GM23338 (cell line): ENCODE data around the gene PP2D1.

Experiments
- CREB1 ChIP-seq: fragments of 250-450 bp; sonication (Bioruptor Pico); IDR thresholded peaks from 2 replicates; pipeline ENCODE4 v1.5.0; 2020; ENCODE audit warnings: low read depth, mild to moderate bottlenecking, moderate library complexity
- EZH2 ChIP-seq: fragments of 200-600 bp; sonication (generic); IDR thresholded peaks from one replicate; pipeline ENCODE4 v1.8.0; 2017; ENCODE audit warnings: antibody characterized with exemption, mild to moderate bottlenecking, low read depth; ENCODE audit not compliant: unreplicated experiment
- EZH2phosphoT487 ChIP-seq: fragments of 200-600 bp; sonication (generic); IDR thresholded peaks from one replicate; pipeline ENCODE4 v1.8.1; 2018; ENCODE audit warnings: antibody characterized with exemption; ENCODE audit not compliant: unreplicated experiment
- TF ChIP-seq, protein P1 (sequence below), 2 experiments: fragments of 200-600 bp in 1 of 2; sonication (generic) in 1 of 2; conservative IDR thresholded peaks; 2 replicates each; pipeline versions ENCODE4 v1.5.1 to v1.6.1; 2016 to 2017; ENCODE audit warnings: antibody characterized with exemption in 2 of 2, low read depth in 2 of 2, mild to moderate bottlenecking in 2 of 2, moderate library complexity in 1 of 2

DNA sequence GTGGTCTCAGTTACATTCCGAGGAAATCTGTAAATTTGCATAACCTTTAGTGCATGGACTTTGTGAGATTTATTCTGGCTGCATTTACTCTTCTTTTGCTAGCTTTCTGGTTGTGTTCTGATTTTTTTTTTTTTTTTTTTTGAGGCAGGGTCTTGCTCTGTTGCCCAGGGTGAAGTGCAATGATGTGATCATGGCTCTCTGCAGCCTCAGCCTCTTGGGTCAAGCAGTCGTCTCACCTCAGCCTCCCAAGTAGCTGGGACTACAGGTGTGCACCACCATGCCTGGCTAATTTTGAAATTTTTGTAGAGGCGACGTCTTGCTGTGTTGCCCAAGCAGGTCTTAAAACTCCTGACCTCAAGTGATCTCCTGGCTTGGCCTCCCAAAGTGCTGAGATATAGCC is 52.6 kb downstream of the PP2D1 start:
- TF ChIP-seq, protein P1, sequence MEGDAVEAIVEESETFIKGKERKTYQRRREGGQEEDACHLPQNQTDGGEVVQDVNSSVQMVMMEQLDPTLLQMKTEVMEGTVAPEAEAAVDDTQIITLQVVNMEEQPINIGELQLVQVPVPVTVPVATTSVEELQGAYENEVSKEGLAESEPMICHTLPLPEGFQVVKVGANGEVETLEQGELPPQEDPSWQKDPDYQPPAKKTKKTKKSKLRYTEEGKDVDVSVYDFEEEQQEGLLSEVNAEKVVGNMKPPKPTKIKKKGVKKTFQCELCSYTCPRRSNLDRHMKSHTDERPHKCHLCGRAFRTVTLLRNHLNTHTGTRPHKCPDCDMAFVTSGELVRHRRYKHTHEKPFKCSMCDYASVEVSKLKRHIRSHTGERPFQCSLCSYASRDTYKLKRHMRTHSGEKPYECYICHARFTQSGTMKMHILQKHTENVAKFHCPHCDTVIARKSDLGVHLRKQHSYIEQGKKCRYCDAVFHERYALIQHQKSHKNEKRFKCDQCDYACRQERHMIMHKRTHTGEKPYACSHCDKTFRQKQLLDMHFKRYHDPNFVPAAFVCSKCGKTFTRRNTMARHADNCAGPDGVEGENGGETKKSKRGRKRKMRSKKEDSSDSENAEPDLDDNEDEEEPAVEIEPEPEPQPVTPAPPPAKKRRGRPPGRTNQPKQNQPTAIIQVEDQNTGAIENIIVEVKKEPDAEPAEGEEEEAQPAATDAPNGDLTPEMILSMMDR (conservative IDR thresholded peaks at IDR 0.05; ENCODE audit: low read depth in 2 of 2) = no peak
- no peak for TF ChIP-seq EZH2phosphoT487
- TF ChIP-seq EZH2 = no peak
- TF ChIP-seq CREB1 (CRISPR knock-in tag) = no peak
